Stimulated activated CD8-positive, alpha-beta memory T cell treated with anti-CD3 and anti-CD28 coated beads, Interleukin-7, amount 100 ng/mL, for 48 hours (primary cell): Measurements from ENCODE around the gene IL21.
A peak's percentile ranks its signal among the peaks of the same experiment; 100 is the strongest.
"Not testable (repeated sequence)": the region's sequence is repeated elsewhere in the genome, so short reads cannot be mapped to it uniquely, and the experiment has no call there.

Experiments used
- DNase-seq, 2 donors: peaks; one replicate each; pipeline ENCODE4 v3.0.0-alpha.2; 2020; ENCODE audit warnings: low read depth in 1 of 2; ENCODE audit errors: extremely low read depth in 1 of 2

The IL21 gene

GRCh38 chr4:122621016-122621507, at the start of gene IL21:
IL21 (minus strand) TSS chr4:122621066; CDS start chr4:122621011, 55 bp downstream.
- no peak for DNase-seq

- DNase-seq, result no peak
Observed at GRCh38 chr4:122669911-122670738, 49.3 kb upstream of the IL21 start.

GRCh38 chr4:122668241-122668640, 47.4 kb upstream of the IL21 start:
- DNase-seq, result no peak

- no peak for DNase-seq
Observed at GRCh38 chr4:122666527-122667245, 45.8 kb upstream of the IL21 start.

GRCh38 chr4:122665161-122665929, 44.5 kb upstream of the IL21 start:
- no peak for DNase-seq

- DNase-seq, result no peak
Observed at GRCh38 chr4:122663814-122664610, 43.1 kb upstream of the IL21 start.

GRCh38 chr4:122663291-122663690, 42.4 kb upstream of the IL21 start:
- no peak for DNase-seq

- DNase-seq, result no peak
Observed at GRCh38 chr4:122662701-122663100, 41.8 kb upstream of the IL21 start.

GRCh38 chr4:122661176-122662160, 40.6 kb upstream of the IL21 start:
- DNase-seq, result no peak

- no peak for DNase-seq
Observed at GRCh38 chr4:122658818-122659295, 38.0 kb upstream of the IL21 start.

GRCh38 chr4:122658377-122658776, 37.5 kb upstream of the IL21 start:
- no peak for DNase-seq

GRCh38 chr4:122657553-122657952, 36.7 kb upstream of the IL21 start:
- DNase-seq, result no peak

- DNase-seq, result not testable (repeated sequence)
Observed at GRCh38 chr4:122656583-122656982, 35.7 kb upstream of the IL21 start.

- DNase-seq, result peak in 1 of 2 donors; percentile 39
Observed at GRCh38 chr4:122652379-122652778, 31.5 kb upstream of the IL21 start.

GRCh38 chr4:122650148-122650547, 29.3 kb upstream of the IL21 start:
- no peak for DNase-seq

GRCh38 chr4:122647656-122648055, 26.8 kb upstream of the IL21 start:
- DNase-seq, result no peak

GRCh38 chr4:122643257-122643656, 22.4 kb upstream of the IL21 start:
- DNase-seq, result no peak

GRCh38 chr4:122639181-122639580, 18.3 kb upstream of the IL21 start:
- DNase-seq, result no peak

GRCh38 chr4:122636697-122637096, 15.8 kb upstream of the IL21 start:
- no peak for DNase-seq
